Endodermal cell (in vitro differentiated cells): ENCODE data around the gene DNAJC4. TPM values are rescaled to one million over a fixed set of nuclear protein-coding genes. Genes with fewer than 3 reads are reported as not detected.

Experiments
- DNase-seq: peaks from one replicate; pipeline ENCODE4 v3.0.0-alpha.2; 2017
- H3K27ac ChIP-seq: 2 replicates; pipeline ENCODE4 v1.5.1; 2013; ENCODE audit warnings: mild to moderate bottlenecking, low read depth, low read length, moderate library complexity
- H3K27me3 ChIP-seq: 2 replicates; pipeline ENCODE4 v1.6.1; 2013; ENCODE audit warnings: mild to moderate bottlenecking, low read length, moderate library complexity; ENCODE audit not compliant: insufficient read depth, control insufficient read depth, poor library complexity, severe bottlenecking
- H3K36me3 ChIP-seq: 2 replicates; pipeline ENCODE4 v1.7.0; 2013; ENCODE audit warnings: mild to moderate bottlenecking, low read length, moderate library complexity; ENCODE audit not compliant: control insufficient read depth, insufficient read depth
- H3K4me1 ChIP-seq: one replicate; pipeline ENCODE4 v1.7.0; 2013; ENCODE audit warnings: low read length; ENCODE audit not compliant: control insufficient read depth, insufficient read depth
- H3K4me3 ChIP-seq: 2 replicates; pipeline ENCODE4 v1.5.1; 2013; ENCODE audit warnings: mild to moderate bottlenecking, low read length, moderate library complexity
- H3K9ac ChIP-seq: 2 replicates; pipeline ENCODE4 v1.6.1; 2013; ENCODE audit warnings: mild to moderate bottlenecking, low read length, moderate library complexity; ENCODE audit not compliant: poor library complexity, severe bottlenecking; ENCODE audit errors: extremely low read depth
- H3K9me3 ChIP-seq: 2 replicates; pipeline ENCODE4 v1.6.1; 2013; ENCODE audit warnings: mild to moderate bottlenecking, low read length, moderate library complexity; ENCODE audit not compliant: control insufficient read depth
- H3K27ac Mint-ChIP-seq: 2 replicates; pipeline ENCODE4 v1.8.0; 2020; ENCODE audit warnings: mixed read lengths
- H3K27me3 Mint-ChIP-seq: 2 replicates; pipeline ENCODE4 v1.8.0; 2021; ENCODE audit warnings: mild to moderate bottlenecking, mixed read lengths; ENCODE audit not compliant: insufficient read depth
- H3K36me3 Mint-ChIP-seq: 2 replicates; pipeline ENCODE4 v1.8.0; 2020; ENCODE audit warnings: low read depth, mixed read lengths
- H3K4me1 Mint-ChIP-seq: 2 replicates; pipeline ENCODE4 v1.8.0; 2020; ENCODE audit warnings: mixed read lengths
- H3K4me3 Mint-ChIP-seq: 2 replicates; pipeline ENCODE4 v1.8.0; 2020; ENCODE audit warnings: mild to moderate bottlenecking, moderate library complexity, mixed read lengths
- H3K9me3 Mint-ChIP-seq: 2 replicates; pipeline ENCODE4 v1.8.0; 2020; ENCODE audit warnings: mild to moderate bottlenecking, mixed read lengths
- WGBS, 2 experiments: methylation state at CpG; one replicate each; pipeline versions ENCODE4 v1.1.5 to v1.1.7; 2013; ENCODE audit warnings: missing lambda C conversion rate in 2 of 2, mixed read lengths in 1 of 2; ENCODE audit not compliant: insufficient coverage in 1 of 2, insufficient read length in 1 of 2; 5-methylcytosine and 5-hydroxymethylcytosine counted together
- total RNA-seq, 2 donors: library from RNA; stranded (reverse); fragmentation: NEBNext Ultra II Directional in 1 of 2; extraction: Animal tissue kit (Norgen Biotek cat#: 25700) in 1 of 2; gene quantifications; 2 replicates in 1 of 2; 3 replicates in 1 of 2; pipeline ENCODE4 v1.2.1, GENCODE V29; 2021
- TF ChIP-seq, protein P1 (sequence below): fragments of 200-600 bp; sonication (generic); conservative IDR thresholded peaks from 2 replicates; pipeline ENCODE4 v1.5.0; 2021; ENCODE audit warnings: antibody characterized with exemption, mild to moderate bottlenecking

The DNAJC4 gene
- total RNA-seq, 2 donors from 2014 or later, result 20.3 to 22.9 TPM

DNA sequence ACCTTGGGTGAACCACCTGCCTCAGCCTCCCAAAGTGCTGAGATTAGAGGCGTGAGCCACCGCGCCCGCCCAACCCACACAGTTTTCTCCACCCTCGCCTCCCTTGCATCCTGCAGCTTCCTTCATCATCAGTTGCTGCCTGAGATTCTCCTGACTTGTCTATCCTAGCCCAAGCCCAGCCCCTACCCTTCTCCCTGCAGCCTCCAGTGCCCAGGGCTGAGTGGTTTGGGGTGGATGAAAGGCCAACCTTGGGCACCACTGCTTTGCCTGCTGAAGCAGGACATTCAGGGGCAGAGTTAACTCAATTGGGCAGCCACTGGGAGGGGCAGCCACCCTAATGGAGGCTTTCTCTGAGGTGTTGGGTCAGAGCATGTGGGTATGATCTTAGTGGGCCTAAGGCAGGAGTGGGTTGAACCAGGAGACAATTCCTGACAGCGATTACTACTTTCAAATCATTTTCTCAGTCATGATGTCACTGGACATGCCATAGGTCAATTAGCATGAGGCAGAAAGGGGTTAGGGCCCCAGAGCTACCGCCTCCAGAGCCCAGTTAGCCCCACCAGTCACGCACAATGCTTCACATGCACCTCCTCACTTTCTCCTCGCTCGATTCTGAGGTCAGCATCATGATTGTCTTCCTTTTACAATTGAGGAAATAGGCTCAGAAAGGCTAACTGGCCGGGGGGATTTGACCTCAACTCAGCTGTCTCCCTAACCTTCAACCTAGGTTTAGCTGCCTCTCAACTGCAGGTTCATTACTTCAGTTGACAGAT, 9.5 kb downstream of the DNAJC4 start:
- Histone ChIP-seq H3K4me3 (peak overlapping the region; percentile 95), H3K9me3 (no peaks in the 10 kb centered on the region), H3K9ac (peak overlapping the region; percentile 81), H3K27ac (peak overlapping the region; percentile 74), H3K4me1 (peaks cover 4% of the 10 kb centered on the region), H3K36me3 (peaks cover 28% of the 10 kb centered on the region), H3K27me3 (no peaks in the 10 kb centered on the region)
- H3K36me3 Mint-ChIP-seq, result peaks cover 33% of the 10 kb centered on the region
- H3K4me3 Mint-ChIP-seq, result peak overlapping the region; percentile 76
- no peaks in the 10 kb centered on the region for H3K27me3 Mint-ChIP-seq
- TF ChIP-seq, protein P1, sequence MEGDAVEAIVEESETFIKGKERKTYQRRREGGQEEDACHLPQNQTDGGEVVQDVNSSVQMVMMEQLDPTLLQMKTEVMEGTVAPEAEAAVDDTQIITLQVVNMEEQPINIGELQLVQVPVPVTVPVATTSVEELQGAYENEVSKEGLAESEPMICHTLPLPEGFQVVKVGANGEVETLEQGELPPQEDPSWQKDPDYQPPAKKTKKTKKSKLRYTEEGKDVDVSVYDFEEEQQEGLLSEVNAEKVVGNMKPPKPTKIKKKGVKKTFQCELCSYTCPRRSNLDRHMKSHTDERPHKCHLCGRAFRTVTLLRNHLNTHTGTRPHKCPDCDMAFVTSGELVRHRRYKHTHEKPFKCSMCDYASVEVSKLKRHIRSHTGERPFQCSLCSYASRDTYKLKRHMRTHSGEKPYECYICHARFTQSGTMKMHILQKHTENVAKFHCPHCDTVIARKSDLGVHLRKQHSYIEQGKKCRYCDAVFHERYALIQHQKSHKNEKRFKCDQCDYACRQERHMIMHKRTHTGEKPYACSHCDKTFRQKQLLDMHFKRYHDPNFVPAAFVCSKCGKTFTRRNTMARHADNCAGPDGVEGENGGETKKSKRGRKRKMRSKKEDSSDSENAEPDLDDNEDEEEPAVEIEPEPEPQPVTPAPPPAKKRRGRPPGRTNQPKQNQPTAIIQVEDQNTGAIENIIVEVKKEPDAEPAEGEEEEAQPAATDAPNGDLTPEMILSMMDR, result no peak
- H3K9me3 Mint-ChIP-seq, result no peaks in the 10 kb centered on the region
- DNase-seq, result no peak
- H3K4me1 Mint-ChIP-seq, result peaks cover 13% of the 10 kb centered on the region
- H3K27ac Mint-ChIP-seq, result peak overlapping the region; percentile 96
- WGBS, 2 experiments, result 86 to 90% methylated on average over 10 to 11 of the region's 11 CpGs

DNA sequence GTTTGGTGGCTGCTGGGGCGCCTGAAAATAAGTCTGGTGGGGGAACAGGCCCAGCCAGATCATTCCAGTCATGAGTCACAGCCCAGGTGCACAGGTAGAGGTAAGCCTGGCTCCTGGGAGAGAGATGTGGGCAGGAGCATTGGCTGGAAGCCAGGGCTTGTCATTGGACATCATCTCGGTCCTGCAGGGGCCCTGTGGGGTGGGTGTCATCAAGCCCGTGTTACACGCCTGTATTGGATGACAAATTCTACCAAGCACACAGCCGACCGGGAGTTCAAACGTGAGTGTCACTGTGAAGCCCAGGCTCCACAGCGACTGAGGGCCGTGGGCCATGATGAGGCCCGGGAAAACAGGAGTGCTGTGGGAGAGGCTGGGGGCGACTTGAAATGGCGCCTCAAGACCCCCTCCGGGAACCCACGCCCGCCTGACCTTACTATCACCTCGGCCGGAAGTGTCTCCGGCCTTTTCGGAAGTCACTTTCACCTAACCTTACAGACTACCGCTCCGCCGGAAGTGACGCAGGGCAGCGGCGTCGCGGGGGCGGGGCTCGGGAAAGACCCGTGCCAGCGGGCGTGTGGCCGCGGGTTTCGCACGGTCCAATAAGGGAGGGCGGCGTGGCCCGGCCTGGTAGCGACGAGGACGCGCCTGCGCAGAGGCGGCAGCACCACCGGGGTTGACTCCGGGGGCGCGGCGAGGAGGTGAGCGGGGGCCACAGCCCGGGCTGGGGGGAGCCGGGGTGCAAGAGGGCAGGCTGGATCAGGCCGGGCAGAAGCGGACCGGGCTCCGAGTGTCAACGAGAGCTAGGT, 10.3 kb downstream of the DNAJC4 start, which contains the start of gene FKBP2:
Gene FKBP2 (plus strand): TSS at position 661 of the 806 bp plus-strand sequence. CDS start 1,293 bp downstream, outside the sequence.
- Mint-ChIP-seq H3K27ac (peak within 1 kb of the TSS; percentile 96), H3K4me1 (peaks cover 9% of the 10 kb centered on the region)
- peak within 1 kb of the TSS; percentile 99 for H3K27ac ChIP-seq

DNA sequence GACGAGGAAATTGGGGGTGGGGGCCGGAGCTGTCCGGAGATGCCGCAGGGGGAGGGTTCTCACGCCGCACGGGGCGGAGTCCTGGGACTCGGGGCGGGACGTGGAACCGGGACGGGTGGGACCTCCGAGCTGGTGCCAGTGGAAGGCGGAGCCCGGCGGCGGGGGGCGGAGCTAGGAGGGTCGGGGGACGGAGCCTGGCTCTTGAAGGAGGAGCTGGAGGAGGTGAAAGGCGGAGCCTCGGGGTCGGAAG, 10.8 kb downstream of the DNAJC4 start:
- H3K27me3 Mint-ChIP-seq, result no peaks in the 10 kb centered on the region

More for the DNA sequence above, 10.3 kb downstream of the DNAJC4 start, which contains the start of gene FKBP2:
- Histone ChIP-seq H3K9me3 (no peaks in the 10 kb centered on the region), H3K4me3 (peak within 1 kb of the TSS; percentile 95), H3K27me3 (no peaks in the 10 kb centered on the region), H3K4me1 (peaks cover 4% of the 10 kb centered on the region), H3K9ac (peak within 1 kb of the TSS; percentile 81), H3K36me3 (peaks cover 28% of the 10 kb centered on the region)
- Mint-ChIP-seq H3K36me3 (peaks cover 33% of the 10 kb centered on the region), H3K9me3 (no peaks in the 10 kb centered on the region), H3K4me3 (peak within 1 kb of the TSS; percentile 76), H3K27me3 (no peaks in the 10 kb centered on the region)
- TF ChIP-seq, protein P1, result no peak
- 3 to 7% methylated on average over 32 to 58 of the region's 58 CpGs for WGBS, 2 experiments
- DNase-seq, result peak; percentile 99

More for the DNA sequence above, 10.8 kb downstream of the DNAJC4 start:
- Mint-ChIP-seq H3K4me3 (peak overlapping the region; percentile 76), H3K36me3 (peaks cover 33% of the 10 kb centered on the region), H3K4me1 (peaks cover 9% of the 10 kb centered on the region), H3K9me3 (no peaks in the 10 kb centered on the region), H3K27ac (peak overlapping the region; percentile 96)
- TF ChIP-seq, protein P1, result no peak
- peak overlapping the region; percentile 95 for H3K4me3 ChIP-seq
- peaks cover 28% of the 10 kb centered on the region for H3K36me3 ChIP-seq
- no peaks in the 10 kb centered on the region for H3K27me3 ChIP-seq
- no peaks in the 10 kb centered on the region for H3K9me3 ChIP-seq
- WGBS, 2 experiments, result 0% methylated on average over 24 of the region's 24 CpGs; no CpG with 5 or more reads in 1 of the 2 experiments
- peak overlapping the region; percentile 99 for H3K27ac ChIP-seq
- H3K9ac ChIP-seq, result peak overlapping the region; percentile 81
- peak; percentile 100 for DNase-seq
- H3K4me1 ChIP-seq, result peaks cover 4% of the 10 kb centered on the region
